ENCODE measurements around the gene SYNGR4. TPM values are rescaled to one million over a fixed set of nuclear protein-coding genes. Genes with fewer than 3 reads are reported as not detected.

SYNGR4 gene
- total RNA-seq, 4 donors from 2014 or later = not detected

- no peaks in the 10 kb centered on the region for H3K36me3 ChIP-seq
- DNase-seq = no peak
- in situ Hi-C loops (cut with MboI; ENCODE audit: low pct_ligation_motif_present in 1 of 4, low pct_unique_long_range_greater_than_20kb in 1 of 4, low sequenced_read_pairs in 3 of 4) = no loop called here
- no peaks in the 10 kb centered on the region for H3K27me3 ChIP-seq
- H3K27ac ChIP-seq = no peak overlapping the region
- H3K4me1 ChIP-seq = no peaks in the 10 kb centered on the region
- TF ChIP-seq CTCF (IDR thresholded peaks at IDR 0.05) = no peak
- TF ChIP-seq POLR2AphosphoS5 (IDR thresholded peaks at IDR 0.05) = no peak
- TF ChIP-seq POLR2A (IDR thresholded peaks at IDR 0.05) = no peak
- no peak for TF ChIP-seq EP300 (IDR thresholded peaks at IDR 0.05; ENCODE audit: low read depth)
- intact Hi-C loops (cut with DNase I; ENCODE audit: low total_unique reads) = no loop called here
- WGBS, 2 donors (ENCODE audit: low coverage in 1 of 2) = 94% methylated on average over 23 of the region's 23 CpGs; no CpG with 5 or more reads in 1 of the 2 donors
- H3K4me3 ChIP-seq = no peak overlapping the region
- H3K9me3 ChIP-seq = no peaks in the 10 kb centered on the region
Observed at GRCh38 chr19:48342841-48343540, 21.2 kb upstream of the SYNGR4 start.

- intact Hi-C loops (cut with DNase I; ENCODE audit: low total_unique reads) = no loop called here
- no peaks in the 10 kb centered on the region for H3K4me1 ChIP-seq
- no peak overlapping the region for H3K4me3 ChIP-seq
- H3K27ac ChIP-seq = no peak overlapping the region
- TF ChIP-seq POLR2AphosphoS5 (IDR thresholded peaks at IDR 0.05) (no peak), EP300 (IDR thresholded peaks at IDR 0.05; ENCODE audit: low read depth) (no peak), POLR2A (IDR thresholded peaks at IDR 0.05) (no peak), CTCF (IDR thresholded peaks at IDR 0.05) (no peak)
- H3K36me3 ChIP-seq = no peaks in the 10 kb centered on the region
- DNase-seq = no peak
- no peaks in the 10 kb centered on the region for H3K27me3 ChIP-seq
- no peaks in the 10 kb centered on the region for H3K9me3 ChIP-seq
- 93% methylated on average over 6 of the region's 6 CpGs; no CpG with 5 or more reads in 1 of the 2 donors for WGBS, 2 donors (ENCODE audit: low coverage in 1 of 2)
- in situ Hi-C loops (cut with MboI; ENCODE audit: low pct_ligation_motif_present in 1 of 4, low pct_unique_long_range_greater_than_20kb in 1 of 4, low sequenced_read_pairs in 3 of 4) = no loop called here
Observed at GRCh38 chr19:48344892-48345291, 19.3 kb upstream of the SYNGR4 start.

GRCh38 chr19:48346191-48346590, 18.0 kb upstream of the SYNGR4 start:
- H3K36me3 ChIP-seq = no peaks in the 10 kb centered on the region
- intact Hi-C loops (cut with DNase I; ENCODE audit: low total_unique reads) (no loop called here), in situ Hi-C loops (cut with MboI; ENCODE audit: low pct_ligation_motif_present in 1 of 4, low pct_unique_long_range_greater_than_20kb in 1 of 4, low sequenced_read_pairs in 3 of 4) (no loop called here)
- H3K9me3 ChIP-seq = no peaks in the 10 kb centered on the region
- H3K4me1 ChIP-seq = no peaks in the 10 kb centered on the region
- WGBS, 2 donors (ENCODE audit: low coverage in 1 of 2) = 84 to 100% methylated on average over 1 to 2 of the region's 2 CpGs
- H3K4me3 ChIP-seq = no peak overlapping the region
- TF ChIP-seq EP300 (IDR thresholded peaks at IDR 0.05; ENCODE audit: low read depth) (no peak), POLR2AphosphoS5 (IDR thresholded peaks at IDR 0.05) (no peak), POLR2A (IDR thresholded peaks at IDR 0.05) (no peak), CTCF (IDR thresholded peaks at IDR 0.05) (no peak)
- no peak overlapping the region for H3K27ac ChIP-seq
- no peaks in the 10 kb centered on the region for H3K27me3 ChIP-seq
- no peak for DNase-seq

- no peaks in the 10 kb centered on the region for H3K36me3 ChIP-seq
- in situ Hi-C loops (cut with MboI; ENCODE audit: low pct_ligation_motif_present in 1 of 4, low pct_unique_long_range_greater_than_20kb in 1 of 4, low sequenced_read_pairs in 3 of 4) (no loop called here), intact Hi-C loops (cut with DNase I; ENCODE audit: low total_unique reads) (no loop called here)
- TF ChIP-seq POLR2AphosphoS5 (IDR thresholded peaks at IDR 0.05) = no peak
- TF ChIP-seq POLR2A (IDR thresholded peaks at IDR 0.05) = no peak
- no peak for TF ChIP-seq EP300 (IDR thresholded peaks at IDR 0.05; ENCODE audit: low read depth)
- TF ChIP-seq CTCF (IDR thresholded peaks at IDR 0.05) = no peak
- H3K27ac ChIP-seq = no peak overlapping the region
- DNase-seq = no peak
- H3K4me1 ChIP-seq = no peaks in the 10 kb centered on the region
- no peaks in the 10 kb centered on the region for H3K27me3 ChIP-seq
- H3K9me3 ChIP-seq = no peaks in the 10 kb centered on the region
- H3K4me3 ChIP-seq = no peak overlapping the region
- WGBS, 2 donors (ENCODE audit: low coverage in 1 of 2) = 67 to 76% methylated on average over 4 to 5 of the region's 5 CpGs
Observed at GRCh38 chr19:48348045-48348444, 16.1 kb upstream of the SYNGR4 start.

All from transverse colon (tissue), 4 donors.